ENCODE data around the gene RNU11.
"Not testable (repeated sequence)": the region's sequence is repeated elsewhere in the genome, so short reads cannot be mapped to it uniquely, and the experiment has no call there.

RNU11 gene

GRCh38 chr1:28663871-28664470 lies 15.6 kb downstream of the RNU11 start:
- no peak for DNase-seq (ENCODE audit: low spot score)

- no peak for DNase-seq (ENCODE audit: low spot score)
Observed at GRCh38 chr1:28666806-28667205, 18.4 kb downstream of the RNU11 start.

- DNase-seq (ENCODE audit: low spot score), result peak; percentile 92
Observed at GRCh38 chr1:28668191-28668955, 20.0 kb downstream of the RNU11 start, which contains the start of gene GMEB1. Gene GMEB1 (plus strand): TSS chr1:28668784. CDS start chr1:28683613, 14,829 bp downstream.

GRCh38 chr1:28668956-28669723 lies 20.7 kb downstream of the RNU11 start:
- peak; percentile 39 for DNase-seq (ENCODE audit: low spot score)

GRCh38 chr1:28671254-28671780 lies 22.9 kb downstream of the RNU11 start:
- DNase-seq (ENCODE audit: low spot score), result no peak

- not testable (repeated sequence) for DNase-seq (ENCODE audit: low spot score)
Observed at GRCh38 chr1:28672971-28673370, 24.6 kb downstream of the RNU11 start.

GRCh38 chr1:28675924-28676257 lies 27.5 kb downstream of the RNU11 start:
- DNase-seq (ENCODE audit: low spot score), result no peak

- no peak for DNase-seq (ENCODE audit: low spot score)
Observed at GRCh38 chr1:28680151-28680550, 31.8 kb downstream of the RNU11 start.

- DNase-seq (ENCODE audit: low spot score), result no peak
Observed at GRCh38 chr1:28682840-28683239, 34.4 kb downstream of the RNU11 start.

- DNase-seq (ENCODE audit: low spot score), result no peak
Observed at GRCh38 chr1:28684937-28685336, 36.5 kb downstream of the RNU11 start.

- DNase-seq (ENCODE audit: low spot score), result not testable (repeated sequence)
Observed at GRCh38 chr1:28691627-28692026, 43.2 kb downstream of the RNU11 start.
